HG03025 (cell line): ENCODE measurements around the gene PTHLH.

Experiments used
- ATAC-seq: cut with Tn5 transposase; IDR thresholded peaks from one replicate; pipeline ENCODE4 v1.9.1; 2021; ENCODE audit warnings: mild to moderate bottlenecking, moderate library complexity; ENCODE audit not compliant: unreplicated experiment, low FRiP score

PTHLH gene

DNA sequence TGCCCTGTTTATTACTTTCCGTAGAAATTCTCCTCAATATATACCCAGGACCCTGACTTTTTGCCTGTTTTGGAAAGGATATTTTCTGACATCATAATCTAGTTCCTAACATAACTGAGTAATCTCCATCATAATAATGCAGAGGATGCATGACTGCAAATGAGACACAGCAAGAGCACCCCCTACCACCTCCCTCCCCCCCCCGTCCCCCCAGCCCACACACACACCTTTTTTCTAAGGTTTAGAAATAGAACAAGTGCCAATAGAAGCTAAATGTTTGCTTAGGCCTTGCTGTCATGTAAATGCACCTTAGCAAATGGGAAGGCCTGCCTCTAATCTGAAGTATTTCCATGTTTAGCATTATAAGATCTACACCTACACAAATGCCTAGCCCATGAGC lies at the start of gene PTHLH:
Gene PTHLH, minus strand, starts transcription at position 13 of the 400 bp plus-strand sequence. CDS start 3,239 bp downstream, outside the sequence.
- ATAC-seq: no peak

DNA sequence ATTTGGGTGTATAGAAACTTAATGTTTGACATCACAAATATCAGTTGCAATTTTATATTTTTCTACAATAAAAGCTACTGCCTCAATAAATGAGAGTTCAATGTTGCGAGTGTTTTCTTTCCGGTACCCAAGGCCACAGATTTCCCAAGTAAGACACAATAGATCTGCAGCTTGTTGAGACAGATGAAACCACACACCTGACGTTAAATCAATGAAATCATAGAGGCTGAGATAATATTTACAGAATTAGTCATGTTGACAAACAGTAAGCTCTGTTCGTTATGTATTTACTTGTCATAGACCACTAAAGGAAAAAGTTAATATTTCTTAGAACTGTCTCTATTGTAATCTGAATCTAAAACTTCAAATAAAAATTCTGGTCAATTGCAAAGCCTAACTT lies 49.2 kb upstream of the PTHLH start:
- ATAC-seq: no peak

DNA sequence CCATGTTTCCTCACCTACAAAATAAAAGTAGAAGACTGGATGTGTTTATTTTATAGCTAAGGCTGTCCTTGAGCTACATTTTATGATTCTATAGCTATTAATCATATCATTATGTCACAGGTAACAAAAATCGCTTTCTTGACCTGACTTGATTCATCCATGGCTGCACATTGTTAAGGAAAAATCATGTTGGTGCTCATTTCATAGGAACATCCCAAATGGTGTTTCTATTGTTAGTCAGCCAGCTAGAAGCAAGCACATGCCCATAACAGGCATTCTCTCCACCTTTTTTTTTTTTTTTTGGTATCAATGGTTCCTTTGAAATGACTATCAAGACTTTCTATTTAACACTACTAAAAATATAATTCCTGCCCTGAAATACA lies 45.3 kb upstream of the PTHLH start:
- ATAC-seq: no peak

DNA sequence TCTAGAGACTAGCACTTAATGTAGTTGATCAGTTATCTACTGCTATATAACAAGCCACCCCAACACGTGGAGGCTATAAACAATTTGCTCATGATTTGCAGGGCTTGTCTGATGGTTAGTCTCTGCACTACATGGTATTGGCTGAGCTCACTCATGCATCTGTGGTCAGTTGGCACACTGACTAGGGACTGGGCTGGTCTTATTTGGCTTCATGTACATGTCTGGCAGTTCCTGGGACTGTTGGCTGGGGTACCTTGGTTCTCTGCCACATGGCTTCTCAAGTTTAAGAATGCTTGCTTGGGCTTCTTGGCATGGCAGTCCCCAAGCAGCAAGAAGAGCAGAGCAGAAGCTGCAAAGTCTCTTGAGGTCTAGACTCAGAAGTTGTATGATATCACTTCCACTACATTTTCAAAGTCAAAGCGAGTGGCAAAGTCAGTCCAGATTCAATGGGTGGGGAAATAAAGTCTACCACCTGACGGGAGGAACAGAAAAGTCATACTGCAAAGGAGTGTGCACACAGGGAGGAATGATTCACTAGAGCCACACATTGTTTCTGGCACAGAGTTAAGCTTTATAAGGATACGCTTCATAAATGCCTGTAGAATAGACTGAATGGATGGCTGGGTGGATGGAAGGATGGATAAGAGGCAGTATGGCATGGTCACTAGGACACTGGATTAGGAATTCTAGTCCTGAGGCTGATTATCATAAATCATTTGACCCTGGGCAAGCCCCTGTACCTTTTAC lies 44.8 kb upstream of the PTHLH start:
- ATAC-seq: no peak

DNA sequence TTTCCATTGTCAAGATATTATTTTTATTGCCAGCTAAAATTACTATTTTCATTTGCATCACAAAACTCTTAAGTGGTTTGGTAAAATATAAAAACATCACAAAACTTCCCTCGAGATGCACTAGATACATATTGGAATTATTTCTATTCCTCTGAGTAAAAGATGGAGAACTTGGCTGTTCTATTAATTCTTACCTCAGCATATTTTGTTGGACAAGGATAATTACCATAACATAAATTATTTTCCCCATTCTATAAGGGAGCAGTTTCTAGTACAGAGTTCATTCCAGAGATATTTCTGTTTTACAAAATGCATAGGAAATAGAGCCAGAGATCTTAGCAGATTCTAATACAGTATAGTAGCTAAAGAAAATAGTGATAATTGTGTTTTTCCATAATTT lies 42.6 kb upstream of the PTHLH start:
- no peak for ATAC-seq

DNA sequence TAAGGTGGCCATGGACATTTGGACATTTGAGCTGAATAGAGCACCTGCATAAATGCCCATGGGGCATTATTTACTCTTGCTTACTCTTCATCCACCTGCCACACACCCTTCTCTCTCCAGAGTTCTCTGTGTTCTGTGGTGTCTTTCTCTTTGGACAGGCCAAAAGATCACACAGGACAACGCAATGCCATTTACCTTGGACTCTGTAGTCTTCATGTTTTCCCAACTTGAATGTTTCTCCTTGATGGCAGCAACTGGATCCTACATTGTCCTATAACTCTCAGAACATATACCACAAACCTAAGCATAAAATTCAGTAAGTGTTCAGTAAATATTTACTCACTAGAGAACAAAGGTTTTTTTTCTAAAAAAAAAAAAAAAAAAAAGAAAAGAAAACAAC lies 41.7 kb upstream of the PTHLH start:
- ATAC-seq: no peak

DNA sequence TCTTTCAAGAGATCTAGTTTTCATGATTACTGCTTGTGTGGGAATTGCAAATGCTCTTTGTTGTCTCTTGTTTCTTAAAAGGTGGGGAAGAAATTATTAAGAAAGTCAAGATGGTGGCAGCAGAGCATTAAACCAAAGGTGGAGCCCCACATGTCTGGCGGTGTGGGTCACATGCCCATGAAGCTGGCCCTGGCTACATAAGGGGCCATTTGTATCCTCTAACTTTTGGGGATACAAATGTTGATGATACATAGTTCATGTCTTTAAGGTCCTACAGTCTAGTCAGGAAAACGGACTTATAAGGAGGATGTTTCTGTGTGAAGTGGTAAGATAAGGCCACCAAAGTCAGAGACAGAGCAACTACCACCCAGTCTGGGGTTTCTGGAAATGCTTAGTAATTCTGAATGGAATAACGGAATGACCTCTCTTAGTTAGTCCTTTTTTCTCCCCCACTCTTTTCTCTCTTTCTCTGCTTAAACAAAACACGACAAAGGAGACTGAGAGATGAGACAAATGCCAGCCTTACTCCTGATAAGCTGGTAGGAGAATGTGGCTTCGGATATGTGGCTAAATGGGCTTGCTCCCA lies 39.9 kb upstream of the PTHLH start:
- no peak for ATAC-seq

DNA sequence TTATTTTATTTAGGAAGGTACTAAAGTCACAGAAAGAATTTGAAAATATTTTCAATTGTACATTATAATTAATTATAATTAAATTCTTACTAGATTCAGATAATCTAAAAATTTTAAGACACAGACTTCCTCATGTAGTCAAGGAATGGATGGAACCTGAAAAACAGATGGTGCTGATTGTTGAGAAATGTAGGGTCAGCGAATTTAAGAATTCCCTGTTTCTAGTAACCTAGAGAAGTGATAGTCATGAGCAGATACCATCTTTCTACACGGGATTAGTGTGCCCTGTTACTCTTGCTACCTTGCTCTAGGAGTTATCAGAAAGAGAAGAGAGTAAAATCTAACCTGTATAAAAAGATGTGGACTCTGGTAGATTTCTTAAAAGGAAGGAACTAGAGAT lies 37.5 kb upstream of the PTHLH start:
- ATAC-seq: no peak

DNA sequence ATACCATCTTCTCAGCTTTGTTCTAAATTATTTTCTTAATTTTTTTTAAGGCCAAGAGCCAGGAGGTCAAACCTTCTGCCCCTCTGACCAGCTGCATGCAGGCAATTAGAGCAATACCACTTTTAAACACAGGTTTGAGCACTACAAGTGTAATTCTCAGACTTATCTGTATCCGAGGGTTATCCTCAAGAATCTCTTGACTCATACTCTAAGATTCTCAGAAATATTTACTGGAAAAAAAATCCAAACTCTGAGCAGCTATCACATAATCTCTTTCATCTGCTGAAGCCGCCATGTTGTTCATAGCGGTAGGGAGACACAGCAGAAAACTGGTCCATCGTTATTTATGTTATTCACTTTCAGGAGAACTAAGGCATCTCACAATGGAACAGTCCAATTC lies 27.4 kb upstream of the PTHLH start:
- no peak for ATAC-seq

DNA sequence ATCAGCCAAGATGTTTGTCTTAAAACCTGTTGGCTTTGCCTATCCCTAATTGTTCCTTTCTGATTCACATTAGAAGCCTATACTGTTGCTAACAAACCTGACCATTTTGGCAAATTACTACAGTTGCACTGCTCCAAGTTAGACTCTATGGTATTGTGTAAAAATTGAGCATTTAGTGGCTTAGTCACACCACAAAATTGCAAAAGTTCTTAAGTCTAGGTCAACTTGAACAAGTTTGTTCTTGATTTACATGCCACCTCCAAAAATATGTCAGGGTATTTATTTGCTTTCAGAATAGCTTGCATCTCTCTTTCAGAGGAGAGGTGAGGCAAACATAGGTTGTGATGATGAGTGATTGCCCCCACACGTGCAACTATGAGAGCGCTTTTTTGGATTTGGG lies 27.0 kb upstream of the PTHLH start:
- ATAC-seq: no peak

DNA sequence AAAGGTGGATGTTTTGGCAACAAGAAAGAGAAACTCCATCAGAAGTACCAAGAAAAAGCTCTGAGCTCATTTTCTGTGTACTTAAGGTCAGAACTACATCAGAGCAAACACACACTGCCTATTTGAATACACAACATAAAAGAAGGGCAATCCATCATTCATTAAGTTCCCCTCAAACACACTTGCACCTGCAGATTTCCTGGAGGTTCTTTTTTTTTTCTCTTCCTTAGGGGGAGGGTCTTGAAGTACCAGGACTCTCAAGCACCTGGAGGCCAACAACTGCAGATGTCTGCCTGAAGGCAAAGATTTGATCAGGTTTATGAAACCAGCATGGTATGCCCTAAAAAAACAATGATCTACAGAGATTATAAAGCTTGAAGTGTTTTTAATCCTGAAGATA lies 26.1 kb upstream of the PTHLH start:
- no peak for ATAC-seq

DNA sequence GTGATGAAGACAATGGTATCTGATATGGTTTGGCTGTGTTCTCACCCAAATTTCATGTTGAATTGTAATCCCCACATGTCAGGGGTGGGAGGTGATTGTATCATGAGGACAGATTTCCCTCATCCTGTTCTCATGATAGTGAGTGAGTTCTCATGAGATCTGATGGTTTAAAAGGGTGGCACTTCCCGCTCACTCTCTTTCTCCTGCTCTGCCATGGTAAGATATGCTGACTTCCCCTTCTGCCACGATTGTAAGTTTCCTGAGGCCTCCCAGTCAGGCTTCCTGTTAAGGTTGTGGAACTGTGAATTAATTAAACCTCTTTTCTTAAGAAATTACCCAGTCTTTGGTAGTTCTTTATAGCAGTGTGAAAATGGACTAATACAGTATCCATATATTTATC lies 25.6 kb upstream of the PTHLH start:
- ATAC-seq: no peak

DNA sequence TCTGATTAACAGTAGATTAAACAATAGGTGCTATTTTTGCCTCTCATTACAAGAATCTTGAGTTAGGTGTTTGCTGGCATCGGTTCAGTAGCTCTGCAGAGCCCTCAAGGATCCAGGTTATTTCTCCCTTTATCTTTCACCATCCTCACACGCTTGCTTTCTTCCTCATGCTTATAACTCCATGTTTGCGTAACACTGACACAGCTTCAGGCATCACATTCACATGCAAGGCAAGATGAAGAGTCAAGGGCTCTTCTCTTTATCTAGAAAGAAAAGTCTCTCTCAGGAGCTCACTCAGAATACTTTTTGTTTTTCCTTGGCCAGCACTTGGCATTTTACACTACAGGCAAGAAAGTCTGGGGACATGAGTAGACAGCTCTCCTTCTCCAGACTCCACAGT lies 24.2 kb upstream of the PTHLH start:
- ATAC-seq: no peak

DNA sequence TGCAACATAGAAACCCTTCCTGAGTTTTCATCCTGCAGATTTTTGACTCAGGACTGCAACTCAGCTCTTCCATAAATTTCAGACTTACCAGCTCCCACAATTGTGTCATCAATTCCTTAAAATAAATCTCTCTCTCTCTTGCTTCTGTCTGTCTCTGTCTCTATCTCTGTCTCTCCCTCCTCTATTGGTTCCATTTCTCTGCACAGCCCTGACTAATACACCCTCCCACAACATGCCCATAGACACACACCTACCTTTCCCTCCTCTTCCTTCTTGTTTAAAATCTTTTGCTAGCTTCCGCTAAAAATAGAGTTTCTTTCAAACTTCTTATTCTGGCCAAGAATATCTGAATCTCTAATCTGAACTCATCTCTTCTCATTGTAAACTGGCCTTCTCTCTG lies 22.9 kb upstream of the PTHLH start:
- no peak for ATAC-seq

DNA sequence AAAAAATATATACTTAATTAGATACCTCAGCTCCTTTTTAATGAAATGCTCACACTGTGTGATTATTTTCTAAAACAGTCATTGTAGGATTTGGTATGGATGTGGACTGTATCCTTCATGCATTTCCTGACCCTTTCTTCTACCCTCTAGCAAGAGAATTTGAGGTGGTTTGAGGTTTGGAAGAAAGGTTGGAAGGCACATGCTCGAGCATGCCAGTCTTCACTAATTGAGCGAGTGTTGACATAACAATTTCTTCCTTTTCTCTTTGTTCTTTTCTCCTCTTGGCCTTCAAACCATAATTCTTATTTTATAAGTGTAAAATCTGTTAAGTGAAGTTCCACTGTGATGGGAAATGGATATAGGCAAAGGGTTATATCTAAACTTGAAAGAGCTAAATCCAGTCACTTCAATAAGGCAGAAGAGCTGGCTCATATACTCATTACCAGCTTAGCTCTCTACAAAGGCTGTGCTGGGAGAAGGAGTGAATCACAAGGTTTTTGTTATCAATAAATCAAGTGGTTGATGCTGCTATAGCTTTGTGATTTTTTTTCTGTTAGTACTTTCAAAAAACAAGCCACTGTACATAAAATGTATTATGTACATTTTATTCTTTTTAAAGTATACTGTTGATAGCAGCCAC lies 16.2 kb upstream of the PTHLH start:
- no peak for ATAC-seq

DNA sequence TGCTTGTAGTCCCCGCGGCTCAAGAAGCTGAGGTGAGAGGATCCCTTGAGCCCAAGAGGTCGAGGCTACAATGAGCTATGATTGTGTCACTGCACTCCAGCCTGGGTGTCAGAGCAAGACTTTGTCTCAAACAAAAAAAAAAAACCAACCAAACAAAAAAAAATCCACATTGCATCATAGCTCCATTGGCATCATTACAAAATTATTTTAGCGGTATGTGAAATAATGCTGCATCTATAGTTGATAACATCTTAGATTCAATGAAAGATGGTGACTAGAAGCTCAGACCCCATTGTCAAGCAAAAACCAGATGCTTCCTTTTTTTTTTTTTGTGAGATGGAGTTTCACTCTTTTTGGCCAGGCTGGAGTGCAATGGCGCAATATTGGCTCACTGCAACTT lies 14.8 kb upstream of the PTHLH start:
- no peak for ATAC-seq

DNA sequence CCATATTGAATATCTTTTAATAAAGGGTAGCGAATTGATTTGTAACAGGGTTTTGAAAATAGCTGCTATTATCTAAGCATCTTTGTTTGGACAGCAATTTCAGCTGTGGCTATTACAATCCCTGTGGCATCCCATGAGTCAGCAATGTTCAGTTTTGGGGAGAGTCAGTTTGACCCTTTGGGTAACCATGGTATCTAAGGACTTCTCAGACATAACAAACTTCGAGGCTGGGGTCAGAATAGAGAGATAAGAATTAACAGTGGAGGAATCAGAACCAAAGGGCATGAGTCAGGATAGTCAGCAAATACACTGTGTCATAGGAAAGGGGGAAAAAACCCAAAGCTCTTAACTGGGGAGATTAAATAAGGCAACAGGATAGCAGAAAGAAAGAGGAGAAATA lies 11.7 kb upstream of the PTHLH start:
- no peak for ATAC-seq

DNA sequence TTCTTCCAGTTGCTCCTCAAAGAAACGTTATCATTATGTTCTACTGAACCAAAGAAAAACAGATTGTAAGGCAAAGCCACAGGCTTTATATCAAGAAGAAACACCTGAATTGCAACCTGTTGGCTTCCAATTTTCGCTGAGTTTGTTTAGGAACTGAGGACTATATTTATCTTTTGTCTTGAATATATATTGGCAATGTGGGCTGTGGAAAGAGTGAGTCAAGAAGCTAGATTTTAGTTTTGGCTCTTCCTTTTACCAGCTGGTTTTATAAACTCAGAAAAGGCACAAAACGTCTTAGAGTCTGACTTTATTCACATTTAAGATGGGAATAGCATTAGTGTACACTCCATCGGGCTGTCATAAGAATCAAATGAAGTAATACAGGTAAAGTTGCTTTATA lies 10.4 kb upstream of the PTHLH start:
- no peak for ATAC-seq

DNA sequence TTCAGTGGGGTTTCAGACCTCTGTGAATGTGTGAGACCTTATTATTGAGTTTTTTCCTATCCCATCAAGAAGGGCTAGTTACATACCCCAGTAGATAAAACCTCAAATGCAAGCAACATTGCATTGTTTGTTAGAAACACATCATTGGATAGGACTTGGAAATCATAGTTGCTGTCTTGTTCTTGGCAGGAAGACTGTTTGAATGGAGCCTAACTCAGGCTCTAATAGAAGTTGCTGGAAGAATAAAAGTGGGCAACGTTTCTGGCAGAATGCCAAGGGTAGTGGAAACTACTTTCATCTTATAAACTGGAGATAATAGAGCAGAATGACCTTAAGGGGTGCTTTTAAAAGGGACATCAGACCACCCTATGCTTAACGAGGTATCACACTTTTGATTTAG lies 9.9 kb upstream of the PTHLH start:
- ATAC-seq: no peak

DNA sequence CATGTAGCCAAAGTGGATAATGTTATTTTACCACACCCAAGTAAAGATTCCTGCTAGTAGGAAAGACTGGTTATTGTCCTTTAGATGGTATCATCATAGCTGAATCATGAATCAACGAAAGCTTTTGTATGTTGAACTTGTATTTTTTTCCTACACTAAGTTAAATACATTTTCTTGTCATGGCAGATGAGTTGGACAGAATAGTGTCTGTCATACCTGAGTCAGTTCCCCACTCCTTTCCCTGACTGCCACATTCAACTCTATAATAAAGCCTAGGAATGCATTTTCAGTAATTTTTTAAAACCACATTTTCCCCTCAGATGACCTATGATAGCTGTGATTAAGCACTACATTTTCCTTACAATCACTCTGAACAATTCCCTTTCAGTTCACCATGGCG lies 9.3 kb upstream of the PTHLH start:
- no peak for ATAC-seq

DNA sequence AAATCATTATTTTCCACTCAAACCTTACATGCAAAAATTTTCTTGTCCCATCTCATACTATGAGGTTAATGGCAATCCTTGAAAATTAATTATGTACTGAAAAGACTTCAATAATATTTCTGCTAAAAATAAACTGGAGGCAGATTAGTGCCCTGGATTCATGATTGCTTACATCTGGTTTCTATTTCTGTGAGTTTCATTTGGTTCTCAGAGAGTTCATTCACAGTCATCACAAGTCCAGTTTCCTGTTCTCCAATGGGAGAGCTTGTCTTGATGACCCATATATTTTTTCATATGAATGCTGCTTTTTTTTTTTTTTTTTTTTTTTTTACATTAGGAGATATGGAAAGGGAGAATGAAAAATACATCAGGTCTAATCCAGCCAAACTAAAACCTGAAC lies 6.6 kb upstream of the PTHLH start:
- no peak for ATAC-seq
